ENCODE data around the gene NEDD4.
A peak's percentile ranks its signal among the peaks of the same experiment; 100 is the strongest.
"Not testable (repeated sequence)": the region's sequence is repeated elsewhere in the genome, so short reads cannot be mapped to it uniquely, and the experiment has no call there.

Gene NEDD4

GRCh38 chr15:55856506-55857164 lies 136.8 kb downstream of the NEDD4 start:
- H3K27ac ChIP-seq = no peak overlapping the region
- TF ChIP-seq CTCF (conservative IDR thresholded peaks at IDR 0.05; ENCODE audit: low read depth) = no peak
- DNase-seq (ENCODE audit: low spot score) = no peak
- POLR2A ChIA-PET (ENCODE audit: low non-redundant PET) = no interaction called here
- CTCF ChIA-PET = no interaction called here

GRCh38 chr15:55853134-55853533 lies 140.3 kb downstream of the NEDD4 start:
- H3K27ac ChIP-seq = no peak overlapping the region
- POLR2A ChIA-PET (ENCODE audit: low non-redundant PET) = no interaction called here
- no peak for DNase-seq (ENCODE audit: low spot score)
- CTCF ChIA-PET = interaction anchor here (0.6 kb wide), 1 partner anchor 44 kb away, joined by 3 read pairs; no protein-coding TSS in a partner anchor
- no peak for TF ChIP-seq CTCF (conservative IDR thresholded peaks at IDR 0.05; ENCODE audit: low read depth)

GRCh38 chr15:55846116-55846707 lies 147.2 kb downstream of the NEDD4 start:
- ChIA-PET CTCF (interaction anchor here (0.6 to 1.5 kb wide), 10 partner anchors 10 to 412 kb away, joined by 3 to 6 read pairs (median 4); no protein-coding TSS in a partner anchor), POLR2A (ENCODE audit: low non-redundant PET) (no interaction called here)
- DNase-seq (ENCODE audit: low spot score) = peak; percentile 59
- H3K27ac ChIP-seq = no peak overlapping the region
- TF ChIP-seq CTCF (conservative IDR thresholded peaks at IDR 0.05; ENCODE audit: low read depth) = peak; percentile 93

- POLR2A ChIA-PET (ENCODE audit: low non-redundant PET); CTCF ChIA-PET; DNase-seq (ENCODE audit: low spot score); H3K27ac ChIP-seq: not testable (repeated sequence)
Measured at GRCh38 chr15:55842897-55843296, 150.5 kb downstream of the NEDD4 start.

GRCh38 chr15:55835866-55836265 lies 157.5 kb downstream of the NEDD4 start:
- no peak for TF ChIP-seq CTCF (conservative IDR thresholded peaks at IDR 0.05; ENCODE audit: low read depth)
- POLR2A ChIA-PET (ENCODE audit: low non-redundant PET) = no interaction called here
- CTCF ChIA-PET = interaction anchor here (1.2 kb wide), 1 partner anchor 10 kb away, joined by 3 read pairs; no protein-coding TSS in a partner anchor
- DNase-seq (ENCODE audit: low spot score) = no peak
- H3K27ac ChIP-seq = no peak overlapping the region

GRCh38 chr15:55834331-55834730 lies 159.1 kb downstream of the NEDD4 start:
- ChIA-PET POLR2A (ENCODE audit: low non-redundant PET) (no interaction called here), CTCF (no interaction called here)
- no peak for TF ChIP-seq CTCF (conservative IDR thresholded peaks at IDR 0.05; ENCODE audit: low read depth)
- no peak for DNase-seq (ENCODE audit: low spot score)
- no peak overlapping the region for H3K27ac ChIP-seq

GRCh38 chr15:55829826-55830225 lies 163.6 kb downstream of the NEDD4 start:
- peak; percentile 21 for DNase-seq (ENCODE audit: low spot score)
- peak overlapping the region; percentile 50 for H3K27ac ChIP-seq
- POLR2A ChIA-PET (ENCODE audit: low non-redundant PET) = no interaction called here
- CTCF ChIA-PET = interaction anchor here (0.9 kb wide), 1 partner anchor 68 kb away, joined by 5 read pairs; no protein-coding TSS in a partner anchor
- no peak for TF ChIP-seq CTCF (conservative IDR thresholded peaks at IDR 0.05; ENCODE audit: low read depth)
